ENCODE measurements around the gene POLD4.

POLD4 gene

GRCh38 chr11:67387518-67387917 is 34.2 kb upstream of the POLD4 start:
- no peak for DNase-seq

- DNase-seq: no peak
Measured at GRCh38 chr11:67387069-67387468, 33.7 kb upstream of the POLD4 start.

- DNase-seq: no peak
Measured at GRCh38 chr11:67384851-67385366, 31.6 kb upstream of the POLD4 start.

- DNase-seq: peak; percentile 21
Measured at GRCh38 chr11:67382276-67383136, 29.2 kb upstream of the POLD4 start.

- peak; percentile 69 for DNase-seq
Measured at GRCh38 chr11:67381244-67381972, 28.1 kb upstream of the POLD4 start.

- DNase-seq: no peak
Measured at GRCh38 chr11:67379061-67380058, 26.0 kb upstream of the POLD4 start.

- DNase-seq: no peak
Measured at GRCh38 chr11:67378544-67378943, 25.2 kb upstream of the POLD4 start.

- DNase-seq: no peak
Measured at GRCh38 chr11:67376873-67377808, 23.8 kb upstream of the POLD4 start.

- no peak for DNase-seq
Measured at GRCh38 chr11:67376063-67376820, 22.9 kb upstream of the POLD4 start.

GRCh38 chr11:67375320-67376055 is 22.1 kb upstream of the POLD4 start:
- no peak for DNase-seq

- no peak for DNase-seq
Measured at GRCh38 chr11:67374571-67375281, 21.4 kb upstream of the POLD4 start.

- DNase-seq: peak; percentile 46
Measured at GRCh38 chr11:67373648-67374570, 20.6 kb upstream of the POLD4 start.

GRCh38 chr11:67372993-67373647 is 19.8 kb upstream of the POLD4 start, which contains the start of gene CLCF1:
TSS of gene CLCF1 (minus strand) at chr11:67373598. CDS start at chr11:67373539, 59 bp downstream.
- peak; percentile 32 for DNase-seq

GRCh38 chr11:67372321-67372992 is 19.1 kb upstream of the POLD4 start:
- no peak for DNase-seq

GRCh38 chr11:67371911-67372320 is 18.6 kb upstream of the POLD4 start:
- DNase-seq: no peak

GRCh38 chr11:67371189-67371910 is 18.0 kb upstream of the POLD4 start:
- DNase-seq: peak; percentile 61
